Tibial nerve (tissue), 4 donors: ENCODE results near the gene ISG20L2.

ENCODE experiments used
- CTCF ChIP-seq, 5 experiments: fragments of 200-600 bp in 3 of 5; fragments of 450-650 bp in 2 of 5; sonication (generic) in 3 of 5; IDR thresholded peaks; one replicate each; pipeline ENCODE4 v1.5.1; 2016 to 2019; ENCODE audit warnings: antibody characterized with exemption in 5 of 5, mild to moderate bottlenecking in 3 of 5, moderate library complexity in 2 of 5
- EP300 ChIP-seq, 2 donors: sonication (generic); formaldehyde crosslinking; IDR thresholded peaks; one replicate each; pipeline ENCODE4 v1.6.1; 2017; ENCODE audit warnings: antibody characterized with exemption in 2 of 2, mild to moderate bottlenecking in 1 of 2
- POLR2A ChIP-seq, 2 donors: fragments of 450-650 bp; IDR thresholded peaks; one replicate each; pipeline ENCODE4 v1.6.1; 2017; ENCODE audit warnings: antibody characterized with exemption in 2 of 2, mild to moderate bottlenecking in 2 of 2, moderate library complexity in 2 of 2

GRCh38 chr1:156677616-156678596, 50.7 kb downstream of the ISG20L2 start:
- TF ChIP-seq POLR2A (IDR thresholded peaks at IDR 0.05), result no peak
- TF ChIP-seq CTCF (IDR thresholded peaks at IDR 0.05), result peak; percentile 72 to 97 (median 87)
- peak; percentile 23 to 48 for TF ChIP-seq EP300 (IDR thresholded peaks at IDR 0.05)
